Thoracic aorta (tissue), 2 donors: ENCODE data around the gene FMNL2. TPM values are rescaled to one million over a fixed set of nuclear protein-coding genes. Genes with fewer than 3 reads are reported as not detected.

ENCODE experiments used
- ATAC-seq: fragments of 150-250 bp; one replicate; pipeline ENCODE4 v1.8.0; 2017; ENCODE audit warnings: low read depth; ENCODE audit not compliant: insufficient number of reproducible peaks, low FRiP score
- DNase-seq: peaks from one replicate; pipeline ENCODE4 v3.0.0-alpha.2; 2020; ENCODE audit warnings: low spot score
- H3K27ac ChIP-seq, 2 donors: fragments of 200-600 bp; sonication (generic); 1 replicate in 1 of 2; 2 replicates in 1 of 2; pipeline ENCODE4 v1.5.1; 2016; ENCODE audit warnings: mild to moderate bottlenecking in 2 of 2, moderate library complexity in 2 of 2
- H3K27me3 ChIP-seq: fragments of 200-600 bp; sonication (generic); replicated peaks from 2 replicates; pipeline ENCODE4 v1.6.0; 2016; ENCODE audit warnings: mild to moderate bottlenecking; ENCODE audit not compliant: insufficient read depth
- H3K36me3 ChIP-seq: fragments of 200-600 bp; sonication (generic); one replicate; pipeline ENCODE4 v1.5.1; 2016
- H3K4me1 ChIP-seq, 2 donors: fragments of 200-600 bp; sonication (generic); 1 replicate in 1 of 2; 2 replicates in 1 of 2; pipeline versions ENCODE4 v1.5.1 to v1.6.0; 2016; ENCODE audit warnings: low read depth in 2 of 2, mild to moderate bottlenecking in 1 of 2; ENCODE audit not compliant: control insufficient read depth in 1 of 2
- H3K4me3 ChIP-seq: fragments of 200-600 bp; sonication (generic); 2 replicates; pipeline ENCODE4 v1.5.1; 2016; ENCODE audit warnings: mild to moderate bottlenecking
- H3K9me3 ChIP-seq: fragments of 200-600 bp; sonication (generic); 2 replicates; pipeline ENCODE4 v1.5.1; 2016
- total RNA-seq, 2 donors: library from RNA; depleted of rRNA; stranded (reverse); fragments of >200 nt; gene quantifications; one replicate each; pipeline versions ENCODE4 v1.1.0 to v1.2.3, GENCODE V29; 2016
- TF ChIP-seq, protein P1 (sequence below): fragments of 200-600 bp; sonication (generic); IDR thresholded peaks from one replicate; pipeline ENCODE4 v1.5.1; 2019; ENCODE audit warnings: antibody characterized with exemption

Gene FMNL2
- total RNA-seq, 2 donors from 2014 or later, result 30.6 to 87.0 TPM

DNA sequence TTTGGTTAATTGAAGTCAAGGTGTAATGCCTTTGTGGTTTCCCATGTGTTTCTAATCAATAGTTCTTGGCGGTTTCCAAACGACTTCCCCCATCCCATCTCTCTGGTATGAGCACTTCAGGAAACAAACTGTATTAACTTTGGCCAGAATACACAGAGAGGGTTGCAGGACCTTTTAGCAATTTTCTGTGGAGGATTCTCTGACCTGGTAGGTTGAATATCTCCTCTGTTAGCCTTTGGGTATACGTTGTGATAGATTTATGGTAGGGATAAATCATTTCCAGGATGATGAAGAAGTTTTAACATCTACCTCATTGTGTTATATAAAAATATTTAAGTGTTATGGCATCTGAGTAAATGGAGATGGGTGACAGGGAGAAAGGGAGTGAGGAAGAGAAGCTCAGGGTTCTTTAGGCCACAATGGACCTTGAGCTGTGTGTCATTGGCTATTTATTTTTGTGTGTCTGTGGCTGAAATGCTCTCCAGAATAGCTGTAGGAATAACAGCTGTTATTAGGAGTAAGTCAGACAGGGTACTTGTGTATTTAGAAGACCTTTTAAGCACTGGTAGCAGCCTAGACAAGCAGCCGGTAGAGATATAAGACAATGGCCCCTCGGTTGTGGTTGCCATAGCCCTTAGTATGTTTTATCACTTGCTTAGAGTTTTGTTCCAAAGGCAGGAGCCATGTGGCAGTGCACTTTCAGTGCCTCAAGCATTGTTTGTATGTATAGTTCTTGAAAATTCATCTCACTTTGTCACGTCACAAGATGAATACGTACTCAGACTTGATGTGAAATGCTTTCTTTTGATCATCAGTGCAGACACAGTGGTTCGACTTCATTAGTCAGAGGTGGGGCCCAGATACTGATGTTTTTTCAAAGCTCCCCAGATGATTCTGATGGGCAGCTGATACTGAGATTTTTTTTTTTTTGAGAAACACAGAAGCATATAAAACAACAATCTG is 91.1 kb downstream of the FMNL2 start:
- TF ChIP-seq, protein P1, sequence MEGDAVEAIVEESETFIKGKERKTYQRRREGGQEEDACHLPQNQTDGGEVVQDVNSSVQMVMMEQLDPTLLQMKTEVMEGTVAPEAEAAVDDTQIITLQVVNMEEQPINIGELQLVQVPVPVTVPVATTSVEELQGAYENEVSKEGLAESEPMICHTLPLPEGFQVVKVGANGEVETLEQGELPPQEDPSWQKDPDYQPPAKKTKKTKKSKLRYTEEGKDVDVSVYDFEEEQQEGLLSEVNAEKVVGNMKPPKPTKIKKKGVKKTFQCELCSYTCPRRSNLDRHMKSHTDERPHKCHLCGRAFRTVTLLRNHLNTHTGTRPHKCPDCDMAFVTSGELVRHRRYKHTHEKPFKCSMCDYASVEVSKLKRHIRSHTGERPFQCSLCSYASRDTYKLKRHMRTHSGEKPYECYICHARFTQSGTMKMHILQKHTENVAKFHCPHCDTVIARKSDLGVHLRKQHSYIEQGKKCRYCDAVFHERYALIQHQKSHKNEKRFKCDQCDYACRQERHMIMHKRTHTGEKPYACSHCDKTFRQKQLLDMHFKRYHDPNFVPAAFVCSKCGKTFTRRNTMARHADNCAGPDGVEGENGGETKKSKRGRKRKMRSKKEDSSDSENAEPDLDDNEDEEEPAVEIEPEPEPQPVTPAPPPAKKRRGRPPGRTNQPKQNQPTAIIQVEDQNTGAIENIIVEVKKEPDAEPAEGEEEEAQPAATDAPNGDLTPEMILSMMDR, result no peak
- DNase-seq (no peak), ATAC-seq (no peak)
- Histone ChIP-seq H3K9me3 (no peaks in the 10 kb centered on the region), H3K4me1 (peaks cover 17 to 35% of the 10 kb centered on the region in 2 donors), H3K4me3 (no peak overlapping the region), H3K27me3 (no peaks in the 10 kb centered on the region), H3K36me3 (no peaks in the 10 kb centered on the region), H3K27ac (no peak overlapping the region)

DNA sequence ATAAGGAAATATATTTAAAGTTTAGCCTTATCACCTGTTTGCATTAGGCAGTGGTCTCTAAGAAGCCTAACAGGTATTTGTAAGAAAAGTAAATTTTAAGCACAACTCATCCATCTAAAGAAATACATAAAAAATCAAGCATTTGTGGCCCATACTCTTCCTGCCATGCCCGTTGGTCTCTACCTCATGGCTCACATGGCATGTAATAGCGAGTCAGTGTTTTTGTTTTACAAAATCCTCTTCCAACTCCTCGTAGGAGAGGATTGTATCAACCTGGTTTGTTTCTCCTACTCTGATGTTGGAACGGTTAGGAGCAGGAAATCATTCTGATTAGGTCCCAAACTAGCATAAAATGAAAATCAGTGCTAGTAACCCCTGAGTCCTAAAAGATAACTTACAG is 91.8 kb downstream of the FMNL2 start:
- no peaks in the 10 kb centered on the region for H3K27me3 ChIP-seq
- no peaks in the 10 kb centered on the region for H3K36me3 ChIP-seq
- H3K4me3 ChIP-seq, result no peak overlapping the region
- H3K27ac ChIP-seq, result no peak overlapping the region
- DNase-seq (no peak), ATAC-seq (no peak)
- H3K9me3 ChIP-seq, result no peaks in the 10 kb centered on the region
- TF ChIP-seq, protein P1, result no peak
- peaks cover 16 to 27% of the 10 kb centered on the region in 2 donors for H3K4me1 ChIP-seq

DNA sequence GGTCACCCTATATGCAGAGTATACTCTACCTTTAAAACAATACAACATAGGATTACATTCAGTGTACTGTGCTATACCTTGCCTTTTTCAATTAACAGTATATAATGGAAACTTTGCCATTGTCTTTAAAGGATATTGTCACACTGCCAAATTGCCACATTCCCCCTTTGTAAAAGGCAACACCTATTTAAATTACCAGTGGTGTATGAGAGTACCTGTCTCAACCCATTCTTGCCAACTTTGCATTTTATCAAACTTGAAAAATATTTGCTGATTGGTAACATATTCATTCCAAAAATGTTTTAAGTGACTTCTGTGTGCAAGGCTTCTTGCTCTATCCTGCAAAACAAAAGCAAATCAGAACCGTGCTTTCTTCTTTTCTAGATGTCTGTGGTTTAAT is 92.9 kb downstream of the FMNL2 start:
- Histone ChIP-seq H3K27me3 (no peaks in the 10 kb centered on the region), H3K9me3 (no peaks in the 10 kb centered on the region), H3K27ac (no peak overlapping the region), H3K4me3 (no peak overlapping the region), H3K36me3 (no peaks in the 10 kb centered on the region), H3K4me1 (peaks cover 15 to 31% of the 10 kb centered on the region in 2 donors)
- TF ChIP-seq, protein P1, result no peak
- ATAC-seq, result no peak
- no peak for DNase-seq

DNA sequence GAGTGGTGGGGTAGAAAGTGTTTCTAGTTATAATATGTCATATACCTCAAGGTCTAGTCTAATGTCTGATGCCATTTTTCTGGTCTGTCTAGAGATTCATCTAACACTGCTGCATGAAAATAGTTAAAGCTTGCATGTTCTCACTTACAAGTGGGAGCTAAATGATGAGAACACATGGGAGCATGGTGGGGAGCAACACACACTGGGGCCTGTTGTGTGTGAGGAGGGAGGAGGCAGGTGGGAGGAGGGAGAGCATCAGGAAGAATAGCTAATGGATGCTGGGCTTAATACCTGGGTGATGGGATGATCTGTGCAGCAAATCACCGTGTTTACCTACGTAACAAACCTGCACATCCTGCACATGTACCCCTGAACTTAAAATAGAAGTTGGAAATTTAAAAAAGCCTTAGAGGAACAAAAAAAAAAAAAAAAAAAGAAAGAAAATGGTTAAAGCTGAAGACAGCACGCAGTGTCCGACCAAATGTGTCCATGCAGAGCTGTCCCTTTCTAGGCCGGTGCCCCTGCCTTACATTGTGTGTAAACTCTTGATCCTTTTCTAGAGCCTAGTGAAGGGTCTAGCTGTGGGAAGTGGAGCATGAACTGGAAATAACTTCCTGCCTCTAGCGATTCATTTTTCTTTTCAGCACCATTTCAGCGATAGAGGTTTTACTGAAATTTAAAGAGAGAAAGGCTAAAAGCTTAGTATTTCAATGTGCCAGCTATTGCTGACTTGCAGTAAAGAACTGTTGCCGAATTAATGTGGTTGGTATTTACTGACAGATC is 94.0 kb downstream of the FMNL2 start:
- Histone ChIP-seq H3K27me3 (no peaks in the 10 kb centered on the region), H3K9me3 (no peaks in the 10 kb centered on the region), H3K4me1 (peaks cover 15 to 33% of the 10 kb centered on the region in 2 donors), H3K36me3 (no peaks in the 10 kb centered on the region), H3K4me3 (no peak overlapping the region), H3K27ac (no peak overlapping the region)
- TF ChIP-seq, protein P1, result no peak
- DNase-seq, result no peak
- no peak for ATAC-seq

DNA sequence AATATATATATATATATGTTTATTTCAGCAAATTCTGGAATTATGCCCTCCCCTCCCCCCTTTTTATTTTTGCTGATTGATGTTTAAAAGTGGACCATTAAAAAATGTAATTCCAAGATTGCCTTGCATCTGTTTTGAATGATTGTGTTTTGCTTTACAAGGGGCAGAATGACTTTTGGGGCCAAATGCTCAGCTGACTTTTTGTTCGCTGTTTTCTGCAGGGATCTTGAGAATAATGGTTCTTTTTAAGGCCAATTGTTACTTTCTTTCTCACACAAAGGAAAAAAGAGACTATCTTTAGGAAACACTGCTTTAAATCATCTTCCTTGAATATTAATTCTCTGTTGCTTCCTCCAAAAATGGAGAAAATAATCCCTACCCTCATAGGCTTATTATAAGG is 95.9 kb downstream of the FMNL2 start:
- peaks cover 15 to 29% of the 10 kb centered on the region in 2 donors for H3K4me1 ChIP-seq
- no peaks in the 10 kb centered on the region for H3K9me3 ChIP-seq
- DNase-seq, result no peak
- no peaks in the 10 kb centered on the region for H3K27me3 ChIP-seq
- H3K4me3 ChIP-seq, result no peak overlapping the region
- no peaks in the 10 kb centered on the region for H3K36me3 ChIP-seq
- H3K27ac ChIP-seq, result no peak overlapping the region
- no peak for ATAC-seq
- TF ChIP-seq, protein P1, result no peak
